ENCODE results near the gene MAML2.
A peak's percentile ranks its signal among the peaks of the same experiment; 100 is the strongest.

MAML2 gene

GRCh38 chr11:96054870-96055705 lies 287.9 kb downstream of the MAML2 start:
- peak; percentile 60 for DNase-seq

DNA sequence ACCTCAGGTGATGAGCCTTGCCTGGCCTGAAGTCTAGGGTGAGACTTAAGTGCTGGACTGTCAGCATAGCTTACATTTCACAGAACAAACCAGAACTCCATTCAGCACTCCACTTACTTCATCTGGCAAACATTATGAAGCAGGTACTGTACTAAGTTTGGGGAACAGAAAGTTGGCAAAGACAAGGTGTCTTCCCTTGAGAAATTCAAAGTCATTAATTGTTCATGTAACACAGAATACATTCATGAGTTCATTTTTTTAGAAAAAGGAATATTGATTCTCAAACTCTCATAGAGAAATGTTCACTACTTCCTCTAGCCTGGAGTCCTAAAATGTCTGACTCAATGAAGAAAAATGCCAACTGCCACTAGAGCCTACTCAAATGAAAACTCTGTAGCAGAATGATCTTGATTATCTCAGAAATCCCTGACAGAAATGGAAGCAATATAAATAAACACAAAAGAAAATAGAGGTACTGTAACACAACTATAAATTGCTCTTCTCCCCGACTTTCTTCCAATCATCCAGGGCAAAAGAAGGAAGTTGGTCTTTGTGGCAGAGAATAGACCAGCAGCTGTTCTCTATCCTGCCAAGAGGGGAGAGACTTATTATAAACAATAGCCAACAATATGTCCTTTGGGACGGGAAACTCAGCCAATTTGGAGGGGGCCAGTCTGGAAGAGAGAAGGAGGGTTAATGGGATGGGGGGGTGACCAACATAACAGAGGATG lies 289.9 kb downstream of the MAML2 start:
- DNase-seq: peak; percentile 81

DNA sequence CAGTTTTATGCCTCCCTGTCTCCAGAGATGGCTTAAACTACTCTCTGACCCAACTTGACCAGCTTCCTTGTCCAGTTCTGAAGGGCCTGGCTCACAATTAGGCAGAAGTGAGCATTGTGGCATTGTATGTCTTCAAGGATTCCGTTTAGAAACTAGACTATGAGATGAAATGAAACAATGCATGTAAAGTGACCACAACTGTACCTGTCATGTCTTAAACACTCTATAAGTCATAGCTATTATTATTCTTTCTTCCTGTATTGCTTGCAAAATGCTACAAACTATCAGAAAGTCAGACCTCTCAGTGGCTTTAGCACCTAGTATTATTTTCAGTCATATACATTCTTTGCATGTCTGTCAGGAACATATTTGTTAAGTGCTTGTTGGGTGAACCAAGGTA lies 291.2 kb downstream of the MAML2 start:
- DNase-seq: no peak

DNA sequence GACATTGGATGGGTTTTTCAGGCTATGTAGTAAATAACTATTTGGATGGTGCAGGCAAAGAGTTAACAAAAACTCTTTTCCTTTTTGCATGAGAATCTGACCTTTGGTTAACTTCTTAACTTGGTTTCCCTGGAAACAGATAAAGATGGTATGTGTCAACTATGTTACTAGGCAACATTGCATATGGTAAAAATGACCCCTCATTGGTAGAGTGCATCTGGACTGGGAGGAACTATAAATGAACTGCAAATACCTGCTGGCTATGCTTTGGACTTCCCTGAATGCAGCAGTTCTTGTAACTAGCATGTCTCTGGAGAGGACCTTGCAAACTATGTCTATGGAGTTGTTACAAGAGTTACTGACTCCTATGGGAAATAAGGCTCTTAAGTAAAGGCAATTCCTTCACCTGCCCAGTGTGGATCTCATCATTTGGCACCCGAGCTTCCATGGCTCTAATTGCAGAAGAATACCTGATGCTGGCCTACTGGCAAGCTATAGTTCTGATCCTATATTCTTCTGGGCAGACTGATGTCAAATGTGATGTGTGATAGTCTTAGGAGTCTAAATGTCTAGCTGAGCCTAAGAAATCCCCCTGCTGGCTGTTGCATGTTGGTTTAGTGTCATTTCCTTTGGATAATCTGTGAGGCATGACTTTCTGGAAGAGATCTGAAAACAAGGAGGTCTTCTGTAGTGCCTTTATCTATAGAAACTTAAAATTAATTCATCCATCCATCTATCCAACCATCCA lies 292.4 kb downstream of the MAML2 start:
- no peak for DNase-seq

DNA sequence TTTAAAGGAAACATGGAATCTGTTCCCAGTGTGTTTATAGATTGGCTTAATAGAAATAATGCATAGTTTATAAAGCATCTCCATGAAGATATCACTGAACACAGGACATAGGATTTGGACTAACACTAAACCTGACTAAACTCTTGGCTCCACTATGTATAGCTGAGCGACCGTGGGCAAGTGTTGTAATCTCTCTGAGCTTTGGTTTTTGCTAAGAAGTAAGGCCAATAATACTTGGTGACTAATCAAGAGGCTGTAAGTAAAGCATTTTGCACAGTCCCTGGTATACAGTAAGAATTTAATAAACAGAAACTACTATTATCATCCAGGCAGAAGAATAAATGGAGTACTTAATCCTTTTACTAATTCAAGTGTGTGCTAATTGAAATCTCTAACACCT lies 293.6 kb downstream of the MAML2 start:
- no peak for DNase-seq

DNA sequence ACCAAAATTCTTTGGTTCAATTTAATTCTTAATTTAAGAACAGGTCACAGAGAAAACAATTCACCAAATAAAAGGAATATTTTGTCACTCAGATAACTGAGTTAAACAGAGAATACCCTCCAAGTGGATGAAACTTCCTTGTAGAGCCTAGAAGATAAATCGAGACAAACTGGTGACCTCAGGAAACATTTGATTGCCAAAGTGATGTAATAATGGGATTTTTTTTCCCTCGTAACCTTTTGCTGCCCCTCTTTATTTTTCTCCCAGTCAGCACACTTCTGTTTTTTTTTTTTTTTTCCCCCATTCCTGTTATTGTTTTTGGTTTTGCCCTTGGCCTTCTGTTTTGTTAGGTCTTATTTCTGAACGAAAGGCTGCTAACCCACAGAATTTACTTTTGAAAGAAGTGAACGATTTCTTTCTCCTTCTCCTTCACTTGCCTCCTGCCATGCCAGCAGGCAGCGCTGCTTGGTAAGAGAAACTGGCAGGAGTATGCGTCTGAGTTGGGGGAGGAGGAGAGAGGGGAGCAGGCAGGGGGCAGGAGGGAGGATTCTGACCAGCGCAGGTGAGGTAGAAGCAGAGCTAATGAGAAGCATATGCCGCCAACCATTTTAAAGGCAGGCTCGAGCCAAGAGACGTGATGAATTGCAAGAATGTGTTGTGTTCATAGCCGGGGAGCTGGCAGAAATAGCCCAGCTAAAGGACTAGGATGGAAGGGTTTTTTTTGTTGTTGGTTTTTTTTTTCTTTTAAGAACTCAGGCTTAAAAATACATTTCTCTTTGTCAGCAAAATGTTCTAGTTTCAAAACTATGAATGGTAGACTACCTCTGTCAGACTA lies 297.2 kb downstream of the MAML2 start:
- DNase-seq: no peak

DNA sequence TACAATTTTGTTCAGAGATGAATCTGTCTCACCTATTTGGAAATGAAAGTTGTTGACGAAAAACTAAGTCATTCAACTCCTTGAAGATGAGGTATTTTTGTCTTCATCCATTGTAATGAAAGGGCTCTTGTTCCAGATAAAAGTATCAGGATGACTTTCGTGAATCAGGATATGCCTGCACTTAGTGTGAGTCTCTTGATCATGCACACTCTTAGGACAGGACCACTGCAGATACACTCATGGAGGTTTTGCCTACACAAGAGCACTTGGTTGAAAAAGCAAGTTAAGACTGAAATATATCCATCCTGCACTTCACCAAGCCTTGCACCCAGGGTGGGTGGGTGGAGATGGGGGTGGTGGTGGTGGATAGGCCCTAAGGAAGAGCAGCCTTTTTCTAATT lies 298.2 kb downstream of the MAML2 start:
- no peak for DNase-seq

DNA sequence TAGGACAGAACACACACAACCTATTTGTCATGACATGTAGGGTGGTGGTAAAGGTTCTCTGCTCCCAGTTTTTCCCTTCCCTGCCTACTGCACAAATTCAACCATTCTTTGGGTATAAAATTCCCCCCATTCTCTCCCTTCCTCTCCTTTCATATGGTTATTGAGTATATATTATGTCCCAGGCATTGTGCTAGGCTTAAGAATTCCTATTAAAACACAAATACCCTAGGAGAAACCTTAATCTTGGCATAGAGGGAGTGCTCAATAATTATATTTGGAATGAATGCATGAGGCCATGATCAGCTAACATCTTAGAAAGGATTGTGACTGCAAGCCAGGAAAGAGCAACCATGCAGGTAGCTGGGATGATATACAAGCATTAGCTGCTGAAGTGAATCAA lies 298.7 kb downstream of the MAML2 start:
- no peak for DNase-seq

- no peak for DNase-seq
These were observed 299.7 kb downstream of the MAML2 start for GRCh38 chr11:96043291-96043690.

GRCh38 chr11:96038046-96038445 lies 304.9 kb downstream of the MAML2 start:
- DNase-seq: no peak

DNA sequence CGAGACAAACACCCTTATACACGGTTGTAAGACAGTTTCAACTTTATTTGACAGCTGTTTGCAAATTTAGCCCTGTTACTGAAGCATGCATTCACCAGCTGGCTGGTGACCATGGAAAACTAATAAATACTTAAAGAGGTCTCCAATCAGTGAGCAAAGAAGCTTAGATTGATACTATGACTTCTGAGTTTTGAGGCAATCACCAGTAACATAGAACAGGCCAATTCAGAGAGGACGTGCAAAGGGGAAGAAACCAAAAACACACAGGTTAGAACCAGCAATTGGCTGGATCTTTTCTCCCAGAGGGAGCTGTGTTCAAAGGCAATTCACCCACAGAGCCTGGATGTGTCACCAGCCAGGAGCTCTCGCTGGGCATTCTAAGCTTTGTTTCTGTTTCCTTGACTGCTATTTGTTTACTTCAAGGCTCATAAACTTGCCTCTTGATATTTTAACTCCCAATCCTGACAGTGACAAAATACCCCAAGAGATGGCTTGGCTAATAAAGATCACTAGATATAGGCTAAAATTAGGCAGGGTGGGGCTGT lies 305.5 kb downstream of the MAML2 start:
- no peak for DNase-seq

DNA sequence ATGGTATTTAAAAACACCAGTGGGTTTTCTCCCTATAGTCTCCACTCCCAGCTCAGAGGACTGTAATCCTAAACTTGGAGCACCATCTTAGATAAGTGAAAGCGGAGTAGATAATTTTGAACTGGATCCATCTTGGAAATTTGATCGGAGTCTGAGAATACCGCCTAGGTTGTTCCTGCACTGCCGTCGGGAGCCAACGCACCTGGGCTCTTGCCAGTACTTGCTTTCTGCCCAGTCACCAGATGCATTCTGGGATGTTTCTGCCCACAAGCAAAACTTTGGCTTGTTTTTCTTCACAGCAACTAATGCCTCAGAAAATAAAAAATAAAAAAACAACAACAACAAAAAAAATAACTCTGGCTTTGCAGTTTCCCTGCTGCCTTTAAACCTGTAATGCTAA lies 306.1 kb downstream of the MAML2 start:
- no peak for DNase-seq

GRCh38 chr11:96035740-96036078 lies 307.3 kb downstream of the MAML2 start:
- no peak for DNase-seq

DNA sequence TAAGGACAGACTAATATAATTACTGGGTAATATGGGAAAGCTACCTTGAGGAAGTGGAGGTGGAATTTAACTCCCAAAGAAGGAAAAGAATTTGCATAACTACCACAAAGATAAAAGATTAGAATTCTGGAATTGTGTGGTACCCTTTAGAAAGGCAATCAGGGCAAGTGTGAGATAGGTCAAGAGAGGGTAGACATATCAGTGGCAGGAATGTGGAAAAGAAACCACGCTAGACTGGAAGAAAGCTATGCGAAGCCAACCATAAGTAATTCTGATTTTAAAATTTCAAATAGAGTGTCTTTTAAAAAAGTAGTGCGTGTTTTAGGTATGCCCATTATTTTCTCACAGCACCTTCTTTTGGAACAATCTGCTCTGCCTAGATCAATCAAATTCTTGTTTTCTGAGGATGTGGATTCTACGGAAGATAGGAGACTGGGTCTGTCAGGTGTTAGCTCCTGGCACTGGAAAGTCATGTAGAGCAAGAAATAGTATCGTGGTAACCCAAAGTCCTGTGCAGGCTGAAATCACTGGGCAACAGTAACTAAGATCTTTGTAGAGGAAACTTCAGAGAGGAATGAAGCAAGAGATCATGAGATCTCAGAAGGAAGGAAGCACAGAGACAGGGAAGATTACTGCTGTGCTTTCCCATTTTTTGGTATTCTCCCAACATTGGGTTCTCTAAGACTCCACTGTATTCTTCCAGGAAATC lies 307.8 kb downstream of the MAML2 start:
- no peak for DNase-seq

DNA sequence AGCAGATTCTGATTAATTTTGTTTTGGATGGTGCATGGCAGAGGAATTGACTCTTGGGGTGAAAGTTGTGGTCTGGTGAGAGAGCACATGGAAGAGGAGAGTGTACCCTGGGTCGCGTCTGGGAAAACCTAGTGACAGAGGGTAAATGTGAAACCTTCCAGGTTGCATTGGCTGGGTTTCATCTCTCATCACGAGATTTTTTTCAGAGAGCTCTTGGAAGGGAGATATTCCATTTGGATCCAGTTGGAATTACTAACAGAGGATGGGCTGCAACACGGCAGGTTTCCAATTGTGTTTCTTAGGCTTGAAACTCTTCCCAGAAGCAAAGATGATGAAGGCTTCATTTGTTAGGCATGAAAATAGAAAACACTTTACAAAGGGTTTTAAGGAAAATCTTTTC lies 309.4 kb downstream of the MAML2 start:
- DNase-seq: no peak

DNA sequence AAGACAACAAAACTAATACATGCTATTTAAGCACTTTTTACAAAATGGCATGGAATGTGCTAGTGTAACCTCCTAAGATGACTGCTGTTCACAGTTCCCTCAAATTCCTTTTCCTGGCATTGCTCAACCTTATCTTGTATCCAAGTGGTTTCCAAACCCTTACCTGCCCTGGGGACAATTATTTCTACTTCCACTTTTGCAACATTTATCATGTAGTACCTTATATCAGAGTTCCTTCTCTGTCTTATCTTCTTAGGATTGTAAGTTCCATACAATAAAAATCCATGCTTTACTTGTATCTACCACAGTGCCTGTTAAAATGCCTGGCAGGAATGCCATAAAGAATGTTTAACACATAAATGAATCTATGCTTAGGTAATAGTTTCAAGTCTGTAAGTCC lies 309.9 kb downstream of the MAML2 start:
- DNase-seq: peak; percentile 15

GRCh38 chr11:96028746-96029145 lies 314.2 kb downstream of the MAML2 start:
- no peak for DNase-seq

DNA sequence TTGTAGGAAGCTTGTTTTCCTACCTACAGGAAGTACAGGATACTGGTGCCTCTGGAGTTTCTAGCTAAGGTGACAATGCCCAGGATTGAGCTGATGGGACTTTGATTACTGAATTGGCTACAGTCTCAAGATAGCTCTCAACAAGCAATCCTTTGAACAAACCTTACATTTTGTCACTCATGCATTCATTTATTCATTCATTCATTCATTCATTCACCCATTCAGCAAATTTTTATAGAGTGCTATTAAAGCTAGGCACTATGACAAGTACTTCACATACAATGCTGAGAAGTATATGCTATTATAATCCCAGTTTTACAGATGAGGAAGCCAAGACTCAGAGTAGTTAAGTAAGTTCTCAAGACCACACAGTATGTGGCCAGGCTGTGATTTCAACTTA lies 316.0 kb downstream of the MAML2 start:
- no peak for DNase-seq

DNA sequence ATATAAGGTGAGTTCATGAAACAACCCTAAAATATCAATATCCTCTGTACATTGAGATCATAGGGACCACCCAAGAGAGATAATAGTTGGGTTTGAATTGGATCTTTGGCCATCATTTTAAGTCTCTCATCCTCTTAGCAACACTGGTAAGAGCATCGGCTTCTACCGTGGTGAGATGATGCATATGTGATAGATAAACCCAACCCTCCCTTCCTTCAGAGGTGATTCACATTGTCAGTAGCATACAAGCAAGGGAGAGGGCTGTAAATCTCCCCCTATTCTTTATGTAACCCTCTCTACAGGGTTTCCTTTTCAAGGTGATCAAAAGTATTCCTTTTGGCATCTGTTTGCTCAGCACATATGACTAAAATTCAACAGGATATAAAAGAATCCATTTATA lies 316.7 kb downstream of the MAML2 start:
- DNase-seq: no peak

DNA sequence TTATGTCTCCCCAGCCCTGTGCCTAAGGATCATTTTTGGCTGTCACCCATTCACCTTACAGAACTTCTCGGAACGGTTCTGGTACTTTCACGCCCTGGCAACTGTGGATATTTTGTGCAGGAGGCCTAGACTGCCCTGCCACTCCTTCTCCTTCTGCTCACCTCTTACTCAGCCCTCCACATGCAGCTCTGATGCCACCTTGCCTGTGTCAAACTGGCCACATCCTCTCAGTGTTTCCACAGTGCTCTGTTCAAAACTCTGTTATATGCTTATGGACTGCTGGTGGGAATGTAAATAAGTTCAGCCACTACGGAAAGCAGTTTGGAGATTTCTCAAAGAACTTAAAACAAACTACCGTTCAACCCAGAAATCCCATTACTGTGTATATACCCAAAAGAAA lies 318.3 kb downstream of the MAML2 start:
- no peak for DNase-seq

DNA sequence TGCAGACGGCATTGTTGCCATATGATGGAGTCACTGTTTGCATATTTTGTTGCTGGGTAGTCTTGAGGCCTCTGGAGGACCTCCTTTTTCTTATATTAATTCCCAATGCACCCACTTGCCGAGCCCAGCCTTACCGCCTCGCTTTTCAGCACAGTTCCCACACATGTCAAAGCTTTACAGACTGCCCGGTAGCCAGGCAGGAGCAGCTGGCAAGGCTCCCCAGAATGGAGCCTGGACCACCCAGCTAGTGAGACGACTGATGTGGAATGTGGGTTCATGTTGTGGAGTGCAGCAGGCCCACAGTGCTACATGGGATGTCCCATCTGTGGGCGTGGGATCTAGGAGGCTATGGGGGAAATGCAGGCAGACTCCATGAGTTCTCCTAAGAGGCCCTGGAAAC lies 319.7 kb downstream of the MAML2 start:
- no peak for DNase-seq
